Stimulated activated CD8-positive, alpha-beta memory T cell treated with anti-CD3 and anti-CD28 coated beads, Interleukin-2, amount 100 ng/mL, for 1 hour (primary cell): ENCODE data around the gene ARHGAP25.
"Not testable (repeated sequence)": the region's sequence is repeated elsewhere in the genome, so short reads cannot be mapped to it uniquely, and the experiment has no call there.

Experiments used
- DNase-seq, 2 donors: peaks; one replicate each; pipeline ENCODE4 v3.0.0-alpha.2; 2020; ENCODE audit warnings: low read depth in 2 of 2

Gene ARHGAP25

GRCh38 chr2:68796295-68796905 is 61.8 kb downstream of the ARHGAP25 start:
- no peak for DNase-seq

DNA sequence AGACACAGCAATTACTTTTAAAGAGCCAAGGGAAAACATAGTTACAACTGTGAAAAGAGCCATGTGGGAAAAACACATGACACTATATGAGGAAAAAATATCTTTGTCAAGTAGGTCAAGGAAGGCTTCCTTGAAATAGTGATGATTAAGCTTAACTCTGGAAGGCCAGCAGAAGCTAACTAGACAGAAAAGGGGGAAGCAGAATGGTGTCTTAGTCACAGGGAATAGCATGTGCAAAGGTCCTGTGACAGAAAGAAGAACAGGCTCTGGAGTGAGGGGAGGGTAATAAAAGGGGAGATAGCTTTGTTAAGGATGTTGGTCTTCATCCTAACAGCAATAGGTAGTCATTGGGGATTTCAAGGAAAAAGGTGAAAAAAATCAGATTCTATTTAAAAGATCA is 64.0 kb downstream of the ARHGAP25 start:
- no peak for DNase-seq

GRCh38 chr2:68799140-68800026 is 64.8 kb downstream of the ARHGAP25 start:
- DNase-seq, result no peak

DNA sequence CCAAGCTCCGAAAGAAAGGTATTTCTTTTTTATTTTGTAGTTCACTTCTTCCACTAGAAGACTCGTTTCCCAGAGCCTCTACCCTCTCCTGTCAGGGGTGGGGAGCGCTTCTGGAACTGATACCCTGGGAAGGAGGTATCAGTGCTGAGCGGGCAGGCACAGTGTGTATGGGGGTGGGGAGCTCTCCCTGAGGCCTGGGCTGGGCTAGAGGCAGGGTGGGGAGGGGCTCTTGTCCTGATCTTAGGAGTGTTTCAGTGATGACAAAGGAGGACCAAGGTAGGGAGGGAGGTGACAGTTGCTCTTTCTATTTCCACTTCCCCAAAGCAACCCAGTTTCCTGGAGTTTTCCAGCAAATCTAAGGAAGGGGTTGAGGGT is 65.4 kb downstream of the ARHGAP25 start:
- no peak for DNase-seq

- DNase-seq, result no peak
These were observed 65.9 kb downstream of the ARHGAP25 start for GRCh38 chr2:68800517-68800916.

- DNase-seq, result not testable (repeated sequence)
These were observed 67.5 kb downstream of the ARHGAP25 start for GRCh38 chr2:68802161-68802560.

- DNase-seq, result no peak
These were observed 70.4 kb downstream of the ARHGAP25 start for GRCh38 chr2:68805025-68805424.

DNA sequence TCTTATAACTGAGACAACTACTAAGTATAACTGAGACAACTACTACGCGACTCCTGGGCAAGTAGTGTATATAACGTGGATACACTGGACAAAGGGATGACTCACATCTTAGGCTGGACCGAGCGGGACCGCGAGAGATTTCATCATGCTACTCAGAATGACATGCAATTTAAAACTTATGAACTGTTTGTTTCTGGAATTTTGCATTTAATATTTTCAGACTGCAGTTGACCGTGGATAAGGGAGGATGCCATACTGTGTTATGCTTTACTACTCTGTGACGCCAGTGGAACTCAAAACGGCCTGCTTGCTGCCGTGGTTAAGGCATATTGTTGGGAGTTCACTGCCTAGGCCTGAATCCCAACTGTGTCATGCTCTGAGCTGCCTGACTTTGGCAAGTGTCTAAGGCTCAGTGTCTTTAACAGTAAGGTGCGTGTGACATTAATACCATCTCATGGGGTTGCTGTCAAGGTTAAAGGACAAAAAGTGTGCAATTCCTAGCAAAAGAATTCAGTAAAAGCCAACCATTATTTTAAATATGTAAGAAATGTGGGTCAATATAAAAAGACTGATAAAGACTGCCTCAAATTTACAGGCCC is 72.0 kb downstream of the ARHGAP25 start:
- DNase-seq, result no peak

DNA sequence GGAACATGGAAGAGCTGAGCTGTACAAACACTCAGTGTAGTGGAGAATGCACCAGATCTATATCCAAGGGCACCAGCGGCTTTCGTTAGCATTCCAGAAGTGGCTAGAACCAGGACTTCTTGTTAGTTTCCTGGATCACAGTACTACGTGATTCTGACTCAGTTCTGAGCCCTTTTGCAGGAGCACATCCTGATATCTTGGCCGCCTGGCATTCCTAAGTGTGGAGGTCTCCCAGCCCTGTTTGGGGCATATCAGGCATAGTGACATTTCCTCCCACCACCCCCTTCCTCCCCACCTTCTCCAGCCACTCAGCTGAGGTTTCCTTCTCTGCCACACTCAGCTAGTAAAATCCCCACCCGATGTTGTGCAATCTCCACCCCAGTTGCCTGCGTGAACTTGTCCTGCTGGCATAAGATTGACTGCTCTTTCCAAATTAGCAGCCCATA is 73.2 kb downstream of the ARHGAP25 start:
- no peak for DNase-seq

DNA sequence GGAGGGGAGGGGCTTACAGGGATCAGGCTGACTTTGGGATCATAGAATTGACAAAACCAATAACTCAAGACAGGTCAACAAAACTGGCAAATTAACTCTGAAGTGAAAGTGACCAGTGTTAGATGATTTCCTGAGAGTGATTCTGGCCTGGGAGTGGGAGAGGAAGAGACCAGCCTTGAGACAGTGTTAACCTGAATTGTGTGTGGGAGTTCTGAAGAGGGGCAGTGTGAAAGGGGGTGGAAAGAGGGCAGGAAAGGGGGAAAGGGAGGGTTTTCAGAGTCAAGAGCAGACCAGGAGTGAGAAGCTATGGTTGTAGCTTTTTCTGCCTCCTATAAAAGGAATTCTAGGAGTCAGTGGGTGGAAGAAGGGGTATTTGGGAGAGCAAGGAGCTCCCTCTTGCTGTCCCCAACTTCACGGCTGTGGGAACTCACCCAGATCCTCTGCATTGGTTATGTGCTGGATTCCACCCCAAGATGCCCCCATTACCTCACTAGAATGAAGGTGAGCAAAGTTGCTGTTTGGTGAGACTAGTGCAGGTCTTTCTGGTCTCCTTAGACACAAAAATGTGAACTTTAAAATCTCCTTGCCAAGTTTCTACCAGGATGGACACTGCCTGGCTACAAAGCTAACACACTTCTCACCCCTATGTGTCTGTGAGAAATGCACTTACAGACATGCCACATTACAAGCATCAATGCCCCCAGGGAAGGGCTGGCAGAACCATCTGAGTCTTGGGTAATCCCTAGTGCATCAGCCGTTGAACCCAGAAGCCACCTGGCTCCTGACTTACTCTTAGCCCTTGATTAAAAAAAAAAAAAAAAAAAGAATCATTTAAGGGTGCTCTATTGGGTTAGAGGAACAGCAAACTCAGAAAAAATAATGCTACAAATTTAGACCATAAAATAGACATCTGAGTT is 75.0 kb downstream of the ARHGAP25 start:
- DNase-seq, result no peak

GRCh38 chr2:68811364-68811763 is 76.8 kb downstream of the ARHGAP25 start:
- no peak for DNase-seq

DNA sequence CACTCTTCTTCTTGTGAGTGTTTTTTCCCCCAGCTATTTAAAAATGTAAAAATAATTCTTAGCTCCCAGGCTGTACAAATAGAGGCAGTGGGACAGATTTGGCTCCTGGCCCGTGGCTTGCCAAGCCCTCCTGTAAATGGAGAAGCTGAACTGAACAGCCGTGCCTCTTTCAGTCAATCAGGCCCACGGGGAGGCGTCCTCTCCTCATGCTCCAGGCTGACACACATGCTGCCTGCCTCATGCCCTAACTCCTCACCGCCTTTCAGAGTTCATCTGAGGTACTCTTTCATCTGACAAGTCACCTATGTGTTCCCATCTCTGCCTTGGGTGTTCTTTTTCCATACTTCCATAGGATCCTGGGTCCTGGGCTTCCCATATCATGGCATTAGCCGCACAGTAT is 77.6 kb downstream of the ARHGAP25 start:
- no peak for DNase-seq

DNA sequence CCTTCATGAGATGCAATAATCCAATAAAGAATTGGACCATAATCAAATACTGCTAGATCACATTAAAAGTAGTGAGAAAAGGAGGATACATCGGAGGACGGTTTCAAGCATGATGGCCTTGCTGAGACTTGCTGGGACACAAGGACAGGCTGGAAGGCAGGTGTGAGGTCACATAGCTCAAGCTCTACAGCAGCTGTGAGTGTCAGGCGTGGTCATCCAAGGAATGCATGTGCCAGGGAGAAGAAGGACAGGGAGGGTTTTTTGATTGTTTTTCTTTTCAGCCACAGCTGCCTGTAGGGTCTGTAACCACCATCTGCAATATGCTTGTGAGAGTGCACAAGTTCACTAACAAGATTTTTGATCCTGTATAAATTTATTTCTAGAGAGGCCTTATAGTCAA is 79.0 kb downstream of the ARHGAP25 start:
- no peak for DNase-seq

DNA sequence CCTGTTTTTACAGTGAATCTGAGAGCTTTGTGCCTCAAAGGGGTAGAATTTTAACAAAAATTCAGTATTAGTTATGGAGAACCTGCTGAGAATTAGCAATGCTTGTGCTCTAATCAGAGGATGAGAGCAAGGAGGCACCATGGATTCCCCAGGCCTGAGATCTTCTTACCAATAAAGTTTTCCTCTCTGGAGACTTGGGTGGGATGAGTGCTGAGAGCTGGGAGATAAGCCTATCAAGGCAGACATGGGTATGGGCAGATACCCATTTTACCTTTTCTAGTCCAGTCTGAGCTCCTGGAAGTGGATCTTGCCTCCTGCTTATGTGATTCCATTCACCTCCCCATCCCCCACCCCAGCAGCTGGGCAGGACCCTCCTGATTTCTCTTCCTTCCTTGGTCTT is 82.7 kb downstream of the ARHGAP25 start:
- DNase-seq, result no peak

DNA sequence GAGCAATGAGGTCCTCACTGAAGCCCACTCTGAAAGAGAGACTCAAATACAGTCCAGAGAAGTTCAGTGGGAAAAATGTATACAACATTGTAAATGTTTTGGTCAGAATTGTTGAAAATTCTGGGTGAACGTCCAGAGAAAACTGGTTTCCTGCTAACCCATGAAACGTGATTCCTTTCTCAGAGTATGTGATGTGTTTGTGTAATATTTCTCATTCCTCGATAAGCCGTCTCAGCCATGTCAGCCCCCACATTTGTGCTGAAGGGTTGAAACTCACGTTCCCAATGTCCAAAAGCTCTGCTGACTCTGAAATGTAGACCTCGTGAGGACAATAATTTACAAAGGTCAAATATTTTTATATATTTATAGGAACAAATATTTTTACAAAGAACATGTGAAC is 84.9 kb downstream of the ARHGAP25 start:
- no peak for DNase-seq

- DNase-seq, result no peak
These were observed 87.7 kb downstream of the ARHGAP25 start for GRCh38 chr2:68822207-68822872.

DNA sequence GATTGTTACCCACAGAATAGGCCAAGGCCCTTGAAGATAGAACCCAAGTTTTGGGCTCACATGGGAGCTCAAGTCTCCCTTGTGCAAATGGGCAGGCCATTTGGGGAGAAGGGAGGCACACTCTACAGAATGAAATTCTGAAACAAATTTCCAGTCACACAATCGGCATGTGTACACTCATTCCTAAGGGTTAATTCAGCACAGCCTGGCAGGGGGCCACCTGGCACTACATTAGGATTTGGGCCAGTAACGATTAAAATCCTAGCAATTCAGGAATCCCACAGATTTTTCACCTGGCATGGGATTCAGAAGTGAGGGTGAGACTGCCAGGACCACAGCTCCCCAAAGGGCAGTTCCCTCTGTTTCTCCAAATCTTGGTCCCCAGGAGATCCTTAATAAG is 90.2 kb downstream of the ARHGAP25 start:
- DNase-seq, result no peak

DNA sequence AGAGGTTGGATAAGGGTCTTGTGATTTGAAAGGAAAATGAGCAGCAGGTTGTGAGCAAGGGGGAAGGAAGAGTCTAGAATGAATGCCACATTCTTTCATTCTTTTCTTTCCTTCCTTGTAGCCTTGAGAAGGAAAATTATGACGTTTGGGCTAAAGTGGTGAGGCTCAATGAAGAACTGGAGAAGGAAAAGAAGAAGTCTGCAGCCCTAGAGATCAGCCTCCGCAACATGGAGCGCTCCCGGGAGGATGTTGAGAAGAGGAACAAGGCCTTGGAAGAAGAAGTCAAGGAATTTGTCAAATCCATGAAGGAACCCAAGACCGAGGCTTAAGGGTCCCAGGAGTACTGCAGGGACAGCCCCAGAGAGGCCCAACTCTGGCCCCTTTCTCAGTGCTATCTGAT is 91.3 kb downstream of the ARHGAP25 start:
- no peak for DNase-seq

DNA sequence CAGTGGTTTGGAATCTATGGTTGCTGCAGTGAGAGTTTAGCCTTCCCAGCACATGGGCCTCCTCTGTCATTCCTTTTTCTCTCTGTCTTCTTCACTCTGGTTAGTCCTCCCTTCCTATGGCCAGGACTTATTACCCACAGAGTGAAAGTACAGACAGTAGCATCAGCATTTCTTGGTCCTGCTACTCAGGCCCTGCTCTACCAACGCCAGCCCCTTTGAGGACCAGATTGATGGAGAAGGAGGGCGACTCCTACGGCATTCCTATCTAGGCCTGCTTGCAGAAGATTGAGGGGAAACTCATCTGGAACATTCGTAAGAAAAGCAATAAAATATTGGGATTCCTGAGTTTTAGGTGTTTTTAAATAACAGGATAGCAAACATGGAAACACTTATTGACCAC is 93.1 kb downstream of the ARHGAP25 start:
- no peak for DNase-seq

GRCh38 chr2:68828887-68829708 is 94.5 kb downstream of the ARHGAP25 start:
- DNase-seq, result peak; percentile 19 to 34
